Loucy (cell line): ENCODE data around the gene CFAP73.

Experiments used
- H2AFZ ChIP-seq: fragments of 200-600 bp; sonication (generic); 2 replicates; pipeline ENCODE4 v1.6.0; 2016; ENCODE audit warnings: antibody characterized with exemption, mild to moderate bottlenecking, low read length, moderate library complexity
- H3F3A ChIP-seq: fragments of 200-600 bp; 2 replicates; pipeline ENCODE4 v1.6.0; 2016; ENCODE audit warnings: antibody characterized with exemption, low read depth, mild to moderate bottlenecking
- H3K27me3 ChIP-seq: fragments of 200-600 bp; sonication (generic); 2 replicates; pipeline ENCODE4 v1.6.1; 2014; ENCODE audit warnings: low read length, mild to moderate bottlenecking; ENCODE audit not compliant: insufficient read depth, poor library complexity, severe bottlenecking
- H3K36me3 ChIP-seq: fragments of 200-600 bp; sonication (generic); 2 replicates; pipeline ENCODE4 v1.6.1; 2016; ENCODE audit warnings: low read length; ENCODE audit not compliant: insufficient read depth
- H3K4me1 ChIP-seq: fragments of 200-600 bp; sonication (generic); 2 replicates; pipeline ENCODE4 v1.5.1; 2014; ENCODE audit warnings: low read length, mild to moderate bottlenecking; ENCODE audit not compliant: insufficient read depth, poor library complexity, severe bottlenecking
- H3K4me2 ChIP-seq: fragments of 200-600 bp; sonication (generic); 2 replicates; pipeline ENCODE4 v1.6.0; 2014; ENCODE audit warnings: antibody characterized with exemption, low read length, low read depth, mild to moderate bottlenecking; ENCODE audit not compliant: poor library complexity, severe bottlenecking
- H3K4me3 ChIP-seq: fragments of 200-600 bp; sonication (generic); 2 replicates; pipeline ENCODE4 v1.5.1; 2014; ENCODE audit warnings: low read length, mild to moderate bottlenecking, mixed read lengths; ENCODE audit not compliant: poor library complexity, severe bottlenecking
- H3K79me2 ChIP-seq: fragments of 200-600 bp; sonication (generic); 2 replicates; pipeline ENCODE4 v1.6.1; 2014; ENCODE audit warnings: low read length; ENCODE audit not compliant: insufficient read depth
- H3K9ac ChIP-seq: fragments of 200-600 bp; sonication (generic); 2 replicates; pipeline ENCODE4 v1.6.0; 2014; ENCODE audit warnings: mild to moderate bottlenecking, low read depth, low read length, moderate library complexity; ENCODE audit not compliant: poor library complexity, severe bottlenecking
- H3K9me2 ChIP-seq: fragments of 200-600 bp; sonication (generic); replicated peaks from 2 replicates; pipeline ENCODE4 v1.6.1; 2016; ENCODE audit warnings: low read depth, low read length, mixed read lengths
- H3K9me3 ChIP-seq: fragments of 200-600 bp; sonication (generic); 2 replicates; pipeline ENCODE4 v1.6.1; 2014; ENCODE audit warnings: mild to moderate bottlenecking, antibody characterized with exemption, low read length, low read depth; ENCODE audit not compliant: insufficient read depth
- H4K20me1 ChIP-seq: fragments of 200-600 bp; sonication (generic); 2 replicates; pipeline ENCODE4 v1.6.0; 2014; ENCODE audit warnings: antibody characterized with exemption, low read length, mild to moderate bottlenecking; ENCODE audit not compliant: insufficient read depth, poor library complexity, severe bottlenecking
- CTCF ChIP-seq: fragments of 200-600 bp; sonication (generic); conservative IDR thresholded peaks from 2 replicates; pipeline ENCODE4 v1.5.1; 2014; ENCODE audit warnings: mild to moderate bottlenecking, antibody characterized with exemption, low read length
- EZH2phosphoT487 ChIP-seq: fragments of 200-600 bp; IDR thresholded peaks from 2 replicates; pipeline ENCODE4 v1.6.1; 2018; ENCODE audit warnings: antibody characterized with exemption, mild to moderate bottlenecking, moderate library complexity, borderline replicate concordance

Gene CFAP73

GRCh38 chr12:113195598-113195997 is 46.1 kb downstream of the CFAP73 start:
- Histone ChIP-seq H3K4me2 (no peak overlapping the region), H3K4me1 (peaks cover 7% of the 10 kb centered on the region), H3K27me3 (no peaks in the 10 kb centered on the region), H3K4me3 (no peak overlapping the region), H3F3A (no peaks in the 10 kb centered on the region), H3K9ac (no peak overlapping the region), H3K36me3 (peaks cover 8% of the 10 kb centered on the region; the same call in 1 of the 2 replicates), H3K79me2 (no peaks in the 10 kb centered on the region), H3K9me3 (no peaks in the 10 kb centered on the region), H4K20me1 (peaks cover 3% of the 10 kb centered on the region), H2AFZ (no peak overlapping the region), H3K9me2 (no peaks in the 10 kb centered on the region)
- TF ChIP-seq CTCF (no peak), EZH2phosphoT487 (no peak)

GRCh38 chr12:113196582-113196981 is 47.1 kb downstream of the CFAP73 start:
- Histone ChIP-seq H3K4me1 (peaks cover 3% of the 10 kb centered on the region), H2AFZ (no peak overlapping the region), H3K9ac (no peak overlapping the region)

GRCh38 chr12:113196990-113197389 is 47.5 kb downstream of the CFAP73 start:
- H2AFZ ChIP-seq = no peak overlapping the region
- H3K27me3 ChIP-seq = no peaks in the 10 kb centered on the region
- H3K36me3 ChIP-seq = peaks cover 1% of the 10 kb centered on the region; the same call in 1 of the 2 replicates
- H3K4me1 ChIP-seq = peaks cover 3% of the 10 kb centered on the region
- no peaks in the 10 kb centered on the region for H3K9me2 ChIP-seq
- H3K9me3 ChIP-seq = no peaks in the 10 kb centered on the region
- H3K79me2 ChIP-seq = no peaks in the 10 kb centered on the region
- no peak overlapping the region for H3K4me3 ChIP-seq
- no peak overlapping the region for H3K4me2 ChIP-seq
- no peak overlapping the region for H3K9ac ChIP-seq
- no peaks in the 10 kb centered on the region for H4K20me1 ChIP-seq
- TF ChIP-seq EZH2phosphoT487 (no peak), CTCF (peak; percentile 71)
- no peaks in the 10 kb centered on the region for H3F3A ChIP-seq

More at GRCh38 chr12:113196582-113196981, 47.1 kb downstream of the CFAP73 start:
- H3K4me2 ChIP-seq = no peak overlapping the region
- H3K36me3 ChIP-seq = peaks cover 5% of the 10 kb centered on the region; the same call in 1 of the 2 replicates
- no peaks in the 10 kb centered on the region for H3K9me2 ChIP-seq
- no peaks in the 10 kb centered on the region for H3K79me2 ChIP-seq
- no peaks in the 10 kb centered on the region for H3F3A ChIP-seq
- H3K9me3 ChIP-seq = no peaks in the 10 kb centered on the region
- no peaks in the 10 kb centered on the region for H3K27me3 ChIP-seq
- H3K4me3 ChIP-seq = no peak overlapping the region
- no peaks in the 10 kb centered on the region for H4K20me1 ChIP-seq
- no peak for TF ChIP-seq CTCF
- TF ChIP-seq EZH2phosphoT487 = no peak
